ENCODE results near the gene MS4A14. TPM values are rescaled to one million over a fixed set of nuclear protein-coding genes. Genes with fewer than 3 reads are reported as not detected.

MS4A14 gene
- total and polyA plus RNA-seq, 2 experiments from 2014 or later = not detected

DNA sequence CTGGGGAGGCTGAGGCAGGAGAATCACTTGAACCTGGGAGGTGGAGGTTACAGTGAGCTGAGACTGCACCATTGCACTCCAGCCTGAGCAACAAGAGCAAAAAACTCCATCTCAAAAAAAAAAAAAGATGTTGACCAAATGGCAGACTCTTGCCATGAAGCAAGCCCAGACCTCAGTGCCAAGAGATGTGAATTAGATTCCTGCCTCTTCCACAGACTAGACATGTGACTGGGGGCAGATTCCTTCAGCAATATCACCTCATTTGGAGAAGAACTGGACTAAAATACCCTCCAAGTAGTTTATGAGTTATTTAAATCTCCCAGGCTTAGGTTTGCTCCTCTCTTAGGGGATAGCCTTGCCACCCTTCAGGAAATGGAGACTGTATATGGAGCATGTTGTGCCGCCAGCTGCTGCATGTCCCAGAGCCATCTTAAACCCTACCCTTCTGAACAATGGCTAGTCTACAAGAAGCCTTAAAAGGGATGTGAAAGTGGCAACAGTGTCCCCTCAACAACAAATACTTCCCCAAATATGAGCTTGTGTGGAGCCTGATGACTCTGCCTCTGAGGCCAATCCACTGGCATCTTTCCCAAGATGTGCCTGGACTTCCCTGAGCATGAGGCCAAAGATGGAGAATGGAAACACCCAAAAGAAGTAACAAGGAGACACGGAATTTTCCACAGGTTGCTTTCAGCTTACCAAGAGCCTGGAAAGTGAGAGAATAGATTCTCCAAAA, 18.7 kb upstream of the MS4A14 start:
- no peaks in the 10 kb centered on the region for H3K27me3 ChIP-seq
- H3K4me2 ChIP-seq = no peak overlapping the region
- no peaks in the 10 kb centered on the region for H3K4me1 ChIP-seq (ENCODE audit: insufficient read depth)
- no peaks in the 10 kb centered on the region for H3K36me3 ChIP-seq (replicated peaks; ENCODE audit: insufficient read depth, low read depth)
- no peak for DNase-seq (ENCODE audit: low spot score)
- TF ChIP-seq EZH2phosphoT487 (IDR thresholded peaks at IDR 0.05; ENCODE audit: low read depth, severe bottlenecking, unreplicated experiment) (no peak), EZH2 (IDR thresholded peaks at IDR 0.05; ENCODE audit: borderline replicate concordance) (no peak)
- TF ChIP-seq, protein P1, sequence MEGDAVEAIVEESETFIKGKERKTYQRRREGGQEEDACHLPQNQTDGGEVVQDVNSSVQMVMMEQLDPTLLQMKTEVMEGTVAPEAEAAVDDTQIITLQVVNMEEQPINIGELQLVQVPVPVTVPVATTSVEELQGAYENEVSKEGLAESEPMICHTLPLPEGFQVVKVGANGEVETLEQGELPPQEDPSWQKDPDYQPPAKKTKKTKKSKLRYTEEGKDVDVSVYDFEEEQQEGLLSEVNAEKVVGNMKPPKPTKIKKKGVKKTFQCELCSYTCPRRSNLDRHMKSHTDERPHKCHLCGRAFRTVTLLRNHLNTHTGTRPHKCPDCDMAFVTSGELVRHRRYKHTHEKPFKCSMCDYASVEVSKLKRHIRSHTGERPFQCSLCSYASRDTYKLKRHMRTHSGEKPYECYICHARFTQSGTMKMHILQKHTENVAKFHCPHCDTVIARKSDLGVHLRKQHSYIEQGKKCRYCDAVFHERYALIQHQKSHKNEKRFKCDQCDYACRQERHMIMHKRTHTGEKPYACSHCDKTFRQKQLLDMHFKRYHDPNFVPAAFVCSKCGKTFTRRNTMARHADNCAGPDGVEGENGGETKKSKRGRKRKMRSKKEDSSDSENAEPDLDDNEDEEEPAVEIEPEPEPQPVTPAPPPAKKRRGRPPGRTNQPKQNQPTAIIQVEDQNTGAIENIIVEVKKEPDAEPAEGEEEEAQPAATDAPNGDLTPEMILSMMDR (IDR thresholded peaks at IDR 0.05; ENCODE audit: poor library complexity) = no peak
- H3K79me2 ChIP-seq = no peaks in the 10 kb centered on the region
- H2AFZ ChIP-seq = no peak overlapping the region
- H3K4me3 ChIP-seq = no peak overlapping the region
- 74% methylated on average over 2 of the region's 2 CpGs for WGBS (ENCODE audit: low lambda C conversion rate, missing lambda C conversion rate)
- H4K20me1 ChIP-seq (ENCODE audit: insufficient read depth, poor library complexity, severe bottlenecking) = no peaks in the 10 kb centered on the region
- H3K9me2 ChIP-seq (replicated peaks; ENCODE audit: insufficient read depth) = no peaks in the 10 kb centered on the region
- H3K9me3 ChIP-seq (ENCODE audit: low read depth) = no peaks in the 10 kb centered on the region
- H3K27ac ChIP-seq = no peak overlapping the region

DNA sequence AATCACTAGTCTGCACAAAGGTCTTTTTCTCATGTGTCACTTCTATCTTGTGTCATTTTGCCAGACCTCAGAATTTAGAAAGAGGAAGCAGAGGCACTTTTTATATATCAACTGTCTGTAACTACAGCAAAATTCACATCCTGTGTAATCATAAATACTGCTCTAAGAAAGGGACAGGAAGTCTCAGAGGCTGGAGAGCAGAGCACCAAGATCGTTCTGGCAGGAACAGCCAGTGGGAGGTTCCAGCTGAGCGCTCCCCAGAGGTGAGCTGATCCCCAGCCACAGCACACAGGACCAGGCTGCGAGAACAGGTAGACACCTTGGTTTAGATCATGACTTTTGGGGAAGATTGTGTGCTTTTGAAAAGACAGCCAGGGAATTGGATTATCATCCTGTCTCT, 17.9 kb upstream of the MS4A14 start, which contains the start of gene MS4A7:
Gene MS4A7, plus strand, starts transcription at position 179 of the 400 bp plus-strand sequence. CDS start 4,610 bp downstream, outside the sequence.
- no peaks in the 10 kb centered on the region for H3K79me2 ChIP-seq
- no peak within 1 kb of the TSS for H3K4me2 ChIP-seq
- H3K27ac ChIP-seq = no peak within 1 kb of the TSS
- H3K27me3 ChIP-seq = no peaks in the 10 kb centered on the region
- no peak within 1 kb of the TSS for H3K4me3 ChIP-seq
- no peaks in the 10 kb centered on the region for H4K20me1 ChIP-seq (ENCODE audit: insufficient read depth, poor library complexity, severe bottlenecking)
- no peaks in the 10 kb centered on the region for H3K9me3 ChIP-seq (ENCODE audit: low read depth)
- no peaks in the 10 kb centered on the region for H3K9me2 ChIP-seq (replicated peaks; ENCODE audit: insufficient read depth)
- no peak for DNase-seq (ENCODE audit: low spot score)
- no peak for TF ChIP-seq EZH2phosphoT487 (IDR thresholded peaks at IDR 0.05; ENCODE audit: low read depth, severe bottlenecking, unreplicated experiment)
- TF ChIP-seq, protein P1 (IDR thresholded peaks at IDR 0.05; ENCODE audit: poor library complexity) = no peak
- no peak for TF ChIP-seq EZH2 (IDR thresholded peaks at IDR 0.05; ENCODE audit: borderline replicate concordance)
- no peaks in the 10 kb centered on the region for H3K36me3 ChIP-seq (replicated peaks; ENCODE audit: insufficient read depth, low read depth)
- H2AFZ ChIP-seq = no peak within 1 kb of the TSS
- 76% methylated on average over 3 of the region's 3 CpGs for WGBS (ENCODE audit: low lambda C conversion rate, missing lambda C conversion rate)
- no peaks in the 10 kb centered on the region for H3K4me1 ChIP-seq (ENCODE audit: insufficient read depth)

DNA sequence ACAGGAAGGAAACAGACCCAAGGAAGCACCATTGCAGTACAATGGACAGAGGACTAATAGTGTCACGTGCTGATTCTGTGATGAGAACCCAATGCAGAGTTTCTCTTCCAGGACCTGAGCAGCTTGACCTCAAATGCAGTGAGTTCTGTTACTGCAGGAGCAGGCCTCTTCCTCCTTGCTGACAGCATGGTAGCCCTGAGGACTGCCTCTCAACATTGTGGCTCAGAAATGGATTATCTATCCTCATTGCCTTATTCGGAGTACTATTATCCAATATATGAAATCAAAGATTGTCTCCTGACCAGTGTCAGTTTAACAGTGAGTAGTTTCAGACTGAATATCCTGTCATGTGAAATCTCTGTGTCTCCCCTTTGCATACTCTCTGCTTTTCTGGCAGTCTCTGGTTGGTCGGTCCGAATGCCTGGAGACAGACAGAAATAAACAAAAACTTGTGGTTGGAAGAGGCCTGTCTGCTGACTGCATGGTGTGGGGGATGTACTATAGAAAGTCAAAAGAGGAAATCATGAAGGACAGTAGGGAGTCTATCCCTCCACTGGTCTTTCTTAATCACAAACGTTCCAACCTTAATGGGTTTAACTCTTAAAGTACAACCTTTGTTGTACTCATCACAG, 6.9 kb upstream of the MS4A14 start:
- Histone ChIP-seq H3K9me3 (ENCODE audit: low read depth) (no peaks in the 10 kb centered on the region), H3K27me3 (no peaks in the 10 kb centered on the region), H3K4me1 (ENCODE audit: insufficient read depth) (no peaks in the 10 kb centered on the region), H2AFZ (no peak overlapping the region), H3K79me2 (no peaks in the 10 kb centered on the region), H4K20me1 (ENCODE audit: insufficient read depth, poor library complexity, severe bottlenecking) (no peaks in the 10 kb centered on the region), H3K4me3 (no peak overlapping the region), H3K27ac (no peak overlapping the region), H3K4me2 (no peak overlapping the region), H3K9me2 (replicated peaks; ENCODE audit: insufficient read depth) (no peaks in the 10 kb centered on the region), H3K36me3 (replicated peaks; ENCODE audit: insufficient read depth, low read depth) (no peaks in the 10 kb centered on the region)
- TF ChIP-seq, protein P1 (IDR thresholded peaks at IDR 0.05; ENCODE audit: poor library complexity) = no peak
- no peak for TF ChIP-seq EZH2phosphoT487 (IDR thresholded peaks at IDR 0.05; ENCODE audit: low read depth, severe bottlenecking, unreplicated experiment)
- no peak for TF ChIP-seq EZH2 (IDR thresholded peaks at IDR 0.05; ENCODE audit: borderline replicate concordance)
- DNase-seq (ENCODE audit: low spot score) = no peak
- WGBS (ENCODE audit: low lambda C conversion rate, missing lambda C conversion rate) = 57% methylated on average over 5 of the region's 5 CpGs

Measured in hepatocyte (in vitro differentiated cells).